HFF-Myc (cell line): ENCODE measurements around the gene TIGD7.
"Not testable (repeated sequence)": the region's sequence is repeated elsewhere in the genome, so short reads cannot be mapped to it uniquely, and the experiment has no call there.

Source experiments
- DNase-seq: peaks from one replicate; pipeline ENCODE4 v3.0.0-alpha.2; 2011; ENCODE audit warnings: low read depth; ENCODE audit errors: extremely low read depth
- H3K4me3 ChIP-seq: replicated peaks from 2 replicates; pipeline ENCODE4 v1.5.1; 2011; ENCODE audit warnings: low read depth, mild to moderate bottlenecking, control low read depth, low read length
- TF ChIP-seq, protein P1 (sequence below): IDR thresholded peaks from 2 replicates; pipeline ENCODE4 v1.5.1; 2012; ENCODE audit warnings: mild to moderate bottlenecking, low read depth, low read length, control low read depth; ENCODE audit errors: missing control alignments

TIGD7 gene

DNA sequence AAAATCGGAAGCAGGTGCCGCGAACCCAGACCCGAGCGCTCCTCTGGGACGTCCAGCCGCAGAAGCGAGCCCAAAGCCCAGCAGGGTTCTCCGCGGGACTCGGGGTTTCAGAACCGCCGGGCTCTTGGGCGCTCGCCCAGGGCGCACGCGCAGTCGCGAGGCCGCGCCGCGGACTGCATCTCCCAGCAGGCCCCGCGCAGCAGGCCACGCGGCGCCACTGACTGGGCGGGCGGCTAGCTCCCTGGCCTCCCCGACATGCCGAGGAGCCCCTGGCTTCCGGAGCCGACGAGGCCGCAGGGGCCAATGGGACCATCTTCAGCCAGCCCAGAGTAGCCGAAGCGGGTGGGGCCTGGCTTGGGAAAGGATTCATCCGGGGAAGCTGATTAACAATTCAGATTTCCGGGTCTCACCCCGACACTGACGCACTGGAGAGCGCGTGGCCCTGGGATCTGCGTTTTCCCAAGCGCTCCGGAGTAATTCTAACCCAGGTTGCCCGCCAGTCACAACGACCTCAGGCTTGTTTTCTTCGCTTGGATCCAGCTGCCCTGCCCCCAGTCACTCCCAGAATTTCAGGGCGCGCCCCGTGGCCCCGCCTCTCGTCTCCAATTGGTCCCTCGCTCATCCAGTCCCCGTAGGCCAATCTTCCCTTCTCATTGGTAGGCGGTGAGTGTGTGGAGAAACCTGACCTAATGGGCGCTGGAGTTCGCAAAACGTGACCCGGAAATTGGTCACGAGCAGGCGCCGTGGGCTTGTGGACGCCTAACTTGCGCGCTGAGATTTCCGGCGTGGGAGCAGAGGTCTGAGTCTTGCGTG lies 22.3 kb downstream of the TIGD7 start, which contains the start of gene ZNF263:
ZNF263 (plus strand) TSS at position 762 of the 813 bp plus-strand sequence. CDS start 328 bp downstream, outside the sequence.
- TF ChIP-seq, protein P1, sequence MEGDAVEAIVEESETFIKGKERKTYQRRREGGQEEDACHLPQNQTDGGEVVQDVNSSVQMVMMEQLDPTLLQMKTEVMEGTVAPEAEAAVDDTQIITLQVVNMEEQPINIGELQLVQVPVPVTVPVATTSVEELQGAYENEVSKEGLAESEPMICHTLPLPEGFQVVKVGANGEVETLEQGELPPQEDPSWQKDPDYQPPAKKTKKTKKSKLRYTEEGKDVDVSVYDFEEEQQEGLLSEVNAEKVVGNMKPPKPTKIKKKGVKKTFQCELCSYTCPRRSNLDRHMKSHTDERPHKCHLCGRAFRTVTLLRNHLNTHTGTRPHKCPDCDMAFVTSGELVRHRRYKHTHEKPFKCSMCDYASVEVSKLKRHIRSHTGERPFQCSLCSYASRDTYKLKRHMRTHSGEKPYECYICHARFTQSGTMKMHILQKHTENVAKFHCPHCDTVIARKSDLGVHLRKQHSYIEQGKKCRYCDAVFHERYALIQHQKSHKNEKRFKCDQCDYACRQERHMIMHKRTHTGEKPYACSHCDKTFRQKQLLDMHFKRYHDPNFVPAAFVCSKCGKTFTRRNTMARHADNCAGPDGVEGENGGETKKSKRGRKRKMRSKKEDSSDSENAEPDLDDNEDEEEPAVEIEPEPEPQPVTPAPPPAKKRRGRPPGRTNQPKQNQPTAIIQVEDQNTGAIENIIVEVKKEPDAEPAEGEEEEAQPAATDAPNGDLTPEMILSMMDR = no peak
- peak within 1 kb of the TSS; percentile 100 for H3K4me3 ChIP-seq
- peak; percentile 97 for DNase-seq

GRCh38 chr16:3282103-3282729 lies 23.0 kb downstream of the TIGD7 start:
- TF ChIP-seq, protein P1 = no peak
- peak overlapping the region; percentile 100 for H3K4me3 ChIP-seq
- no peak for DNase-seq

DNA sequence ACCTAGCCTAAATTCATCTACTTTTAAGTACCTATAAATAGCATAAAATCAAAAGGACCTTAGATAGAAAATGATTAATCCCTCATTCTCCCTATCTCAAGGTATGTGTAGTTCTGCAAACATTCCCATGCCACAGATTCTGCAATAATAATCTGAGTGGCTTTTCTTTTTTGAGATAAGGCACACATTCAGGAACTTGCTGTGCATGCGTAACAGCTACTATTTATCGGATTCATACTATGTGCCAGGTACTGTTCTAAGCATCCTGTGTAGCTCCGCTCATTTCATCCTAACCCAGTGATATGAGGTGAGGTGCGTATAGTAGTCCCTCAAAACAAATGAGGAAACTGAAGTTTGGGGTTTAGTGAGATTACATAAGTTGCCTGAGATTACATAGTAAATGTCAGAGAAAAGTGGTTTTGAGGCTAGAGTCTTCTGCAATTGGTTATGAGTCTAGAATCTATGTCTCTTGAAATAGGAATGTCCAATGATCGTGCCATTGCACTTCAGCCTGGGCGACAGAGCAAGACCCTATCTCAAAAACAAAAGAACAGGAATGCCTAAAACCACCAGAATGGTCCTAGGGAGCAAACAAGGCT lies 23.9 kb downstream of the TIGD7 start:
- no peak for DNase-seq
- TF ChIP-seq, protein P1 = no peak
- no peak overlapping the region for H3K4me3 ChIP-seq

DNA sequence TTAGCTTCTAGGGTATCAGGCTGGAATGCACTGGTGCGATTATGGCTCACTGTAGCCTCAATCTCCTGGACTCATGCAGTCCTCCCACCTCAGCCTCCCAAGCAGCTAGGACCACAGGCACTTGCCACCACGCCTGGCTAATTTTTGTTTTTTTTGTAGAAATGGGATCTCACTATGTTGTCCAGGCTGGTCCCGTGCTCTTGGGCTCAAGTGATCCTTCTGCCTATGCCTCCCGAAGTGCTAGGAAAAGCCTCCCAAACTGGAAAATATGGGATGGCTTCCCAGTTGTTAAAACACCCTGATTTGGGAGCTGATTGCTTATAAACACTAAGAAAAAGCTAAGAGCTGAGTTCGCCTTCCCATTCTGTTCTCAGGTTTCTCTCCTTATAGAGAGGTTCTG lies 28.6 kb downstream of the TIGD7 start:
- TF ChIP-seq, protein P1 = no peak
- DNase-seq = no peak
- no peak overlapping the region for H3K4me3 ChIP-seq

DNA sequence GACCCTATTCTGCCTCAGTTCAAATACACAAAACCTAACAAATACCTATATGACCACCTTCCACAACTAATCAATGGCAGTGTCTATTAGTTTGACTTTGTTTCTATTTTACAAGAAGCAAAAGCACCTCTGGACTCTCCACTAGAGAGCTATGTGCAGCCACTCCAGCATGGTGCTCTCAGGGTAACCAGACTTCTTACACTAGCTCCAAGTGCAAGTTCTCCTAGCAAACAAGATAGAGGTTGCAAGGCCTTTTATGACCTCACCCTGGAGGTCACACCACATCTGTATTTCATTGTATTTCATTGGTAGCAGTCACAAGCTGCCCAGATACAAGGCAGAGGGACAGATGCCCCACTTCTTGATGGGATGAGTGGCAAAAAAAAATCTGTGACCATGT lies 30.3 kb downstream of the TIGD7 start:
- TF ChIP-seq, protein P1 = no peak
- no peak overlapping the region for H3K4me3 ChIP-seq
- DNase-seq = no peak

DNA sequence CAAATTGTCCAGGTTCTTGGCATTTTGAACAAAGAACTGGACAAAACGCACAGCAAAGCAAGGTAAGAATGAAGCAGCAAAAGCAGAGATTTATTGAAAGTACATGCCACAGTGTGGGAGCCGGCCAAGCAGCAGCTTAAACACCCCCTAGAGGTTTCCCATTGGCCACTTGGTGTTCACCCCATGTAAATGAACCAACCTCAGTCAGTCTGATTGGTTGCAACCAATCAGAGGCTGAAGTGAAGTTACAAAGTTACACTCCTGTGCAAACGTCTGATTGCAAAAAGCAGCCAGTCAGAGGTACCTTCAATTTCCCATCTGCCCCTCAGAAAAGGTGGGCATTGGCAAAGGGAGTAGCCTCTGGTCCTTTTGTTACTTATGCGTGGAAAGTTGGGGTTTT lies 30.7 kb downstream of the TIGD7 start:
- DNase-seq = no peak
- H3K4me3 ChIP-seq = no peak overlapping the region
- TF ChIP-seq, protein P1 = no peak

DNA sequence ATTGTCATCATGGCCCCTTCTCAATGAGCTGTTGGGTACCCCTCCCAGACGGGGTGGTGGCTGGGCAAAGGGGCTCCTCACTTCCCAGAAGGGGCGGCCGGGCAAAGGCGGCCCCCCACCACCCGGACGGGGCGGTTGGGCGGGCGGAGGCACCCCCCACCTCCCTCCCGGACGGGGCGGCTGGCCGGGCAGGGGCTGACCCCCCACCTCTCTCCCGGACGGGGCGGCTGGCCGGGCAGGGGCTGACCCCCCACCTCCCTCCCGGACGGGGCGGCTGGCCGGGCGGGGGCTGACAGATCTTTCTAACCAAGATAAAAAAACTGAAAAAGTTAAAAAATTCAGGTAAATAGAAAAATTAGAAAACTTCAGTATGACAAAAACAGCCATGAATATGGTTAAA lies 33.9 kb downstream of the TIGD7 start:
- DNase-seq, H3K4me3 ChIP-seq: not testable (repeated sequence)

DNA sequence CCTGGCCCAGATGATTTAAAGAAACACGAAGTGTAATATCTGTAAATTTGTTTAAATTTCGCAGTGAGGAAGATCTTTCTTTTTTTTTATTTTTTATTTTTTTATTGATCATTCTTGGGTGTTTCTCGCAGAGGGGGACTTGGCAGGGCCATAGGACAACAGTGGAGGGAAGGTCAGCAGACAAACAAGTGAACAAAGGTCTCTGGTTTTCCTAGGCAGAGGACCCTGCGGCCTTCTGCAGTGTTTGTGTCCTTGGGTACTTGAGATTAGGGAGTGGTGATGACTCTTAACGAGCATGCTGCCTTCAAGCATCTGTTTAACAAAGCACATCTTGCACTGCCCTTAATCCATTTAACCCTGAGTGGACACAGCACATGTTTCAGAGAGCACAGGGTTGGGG lies 34.5 kb downstream of the TIGD7 start:
- DNase-seq, H3K4me3 ChIP-seq: not testable (repeated sequence)
